HG02870 (cell line): ENCODE results near the gene LRRC3C.
A peak's percentile ranks its signal among the peaks of the same experiment; 100 is the strongest.
"Not testable (repeated sequence)": the region's sequence is repeated elsewhere in the genome, so short reads cannot be mapped to it uniquely, and the experiment has no call there.

Source experiments
- ATAC-seq: cut with Tn5 transposase; IDR thresholded peaks from one replicate; pipeline ENCODE4 v1.9.1; 2021; ENCODE audit warnings: mild to moderate bottlenecking, moderate library complexity; ENCODE audit not compliant: unreplicated experiment

LRRC3C gene, protein sequence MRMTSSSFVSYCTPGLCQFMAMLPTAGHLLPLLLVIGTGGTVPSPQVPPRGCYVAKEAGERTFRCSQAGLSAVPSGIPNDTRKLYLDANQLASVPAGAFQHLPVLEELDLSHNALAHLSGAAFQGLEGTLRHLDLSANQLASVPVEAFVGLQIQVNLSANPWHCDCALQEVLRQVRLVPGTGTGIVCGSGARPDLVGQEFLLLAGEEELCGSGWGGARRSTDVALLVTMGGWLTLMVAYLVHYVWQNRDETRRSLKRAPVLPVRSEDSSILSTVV

DNA sequence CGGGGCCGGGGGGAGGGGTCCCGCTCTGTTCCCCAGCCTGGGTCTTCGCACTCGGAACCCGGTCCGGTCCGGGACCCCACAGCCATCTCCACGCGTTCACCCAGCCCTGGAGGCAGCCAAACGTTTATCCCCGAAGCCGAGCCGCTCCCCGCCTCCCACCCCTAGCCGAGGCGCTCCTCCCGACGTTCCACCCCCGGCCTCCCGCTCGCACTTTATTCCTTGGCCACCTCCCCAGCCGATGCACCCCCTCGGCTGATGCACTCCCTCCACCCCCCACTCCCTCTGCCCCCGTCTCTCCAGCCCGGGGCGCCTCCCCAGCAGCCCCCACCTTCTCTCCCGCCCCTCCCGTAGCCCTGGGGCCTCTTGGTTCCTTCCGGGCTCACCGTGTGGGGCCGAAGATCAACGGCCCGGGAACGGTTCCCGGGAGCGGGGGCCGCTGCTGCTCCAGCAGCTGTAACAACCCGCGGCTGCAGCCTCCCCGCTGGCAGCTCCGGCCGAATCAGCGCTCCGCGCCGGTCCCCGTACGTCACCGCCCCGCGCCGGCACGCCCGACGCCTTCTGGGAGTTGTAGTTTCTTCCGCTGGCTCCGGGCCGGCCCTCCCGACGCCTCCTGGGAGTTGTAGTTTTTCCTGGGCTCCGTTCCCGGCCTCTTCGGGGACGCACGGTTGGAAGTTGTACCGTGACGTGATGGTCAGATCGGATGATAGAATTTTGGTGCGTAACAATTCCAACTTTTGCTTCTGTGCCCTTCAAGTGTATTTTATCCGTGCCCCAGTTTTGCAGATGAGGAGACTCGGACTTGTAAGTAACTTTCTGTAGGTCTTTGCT, at the start of gene LRRC3C, which contains the start of gene ORMDL3:
Gene LRRC3C, plus strand, starts transcription at position 632 of the 828 bp plus-strand sequence. CDS start 13,792 bp downstream, outside the sequence.
Gene ORMDL3, minus strand, starts transcription at position 501 of the 828 bp plus-strand sequence. CDS start 3,398 bp downstream, outside the sequence.
- peak; percentile 76 for ATAC-seq

DNA sequence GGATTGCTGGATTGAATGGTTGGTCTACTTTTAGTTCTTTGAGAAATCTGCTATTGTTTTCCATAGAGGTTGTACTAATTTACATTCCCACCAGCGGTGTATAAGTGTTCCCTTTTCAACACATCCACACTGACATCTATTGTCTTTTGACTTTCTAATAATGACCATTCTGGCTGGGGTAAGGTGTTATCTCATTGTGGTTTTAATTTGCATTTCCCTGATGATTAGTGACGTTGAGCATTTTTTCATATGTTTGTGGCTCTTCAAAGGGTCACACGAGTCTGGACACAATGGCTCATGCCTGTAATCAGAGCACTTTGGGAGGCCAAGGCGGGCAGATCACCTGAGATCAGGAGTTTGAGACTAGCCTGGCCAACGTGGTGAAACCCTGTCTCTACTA, 41.4 kb upstream of the LRRC3C start:
- not testable (repeated sequence) for ATAC-seq

DNA sequence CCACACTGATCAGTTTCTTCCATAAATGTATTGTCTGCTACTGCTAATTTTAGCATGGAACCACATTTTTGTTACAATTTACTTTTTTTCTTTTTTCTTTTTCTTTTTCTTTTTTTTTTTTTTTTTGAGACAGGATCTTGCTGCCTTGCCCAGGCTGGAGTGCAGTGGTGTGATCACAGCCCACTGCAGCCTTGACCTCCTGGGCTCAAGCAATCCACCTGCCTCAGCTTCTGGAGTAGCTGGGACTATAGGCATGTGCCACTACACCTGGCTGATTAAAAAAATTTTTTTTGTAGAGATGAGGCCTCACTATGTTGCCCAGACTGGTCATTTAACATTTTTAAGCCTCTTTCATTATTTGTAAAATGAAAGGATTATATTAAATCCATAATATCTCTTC, 40.5 kb upstream of the LRRC3C start:
- no peak for ATAC-seq

DNA sequence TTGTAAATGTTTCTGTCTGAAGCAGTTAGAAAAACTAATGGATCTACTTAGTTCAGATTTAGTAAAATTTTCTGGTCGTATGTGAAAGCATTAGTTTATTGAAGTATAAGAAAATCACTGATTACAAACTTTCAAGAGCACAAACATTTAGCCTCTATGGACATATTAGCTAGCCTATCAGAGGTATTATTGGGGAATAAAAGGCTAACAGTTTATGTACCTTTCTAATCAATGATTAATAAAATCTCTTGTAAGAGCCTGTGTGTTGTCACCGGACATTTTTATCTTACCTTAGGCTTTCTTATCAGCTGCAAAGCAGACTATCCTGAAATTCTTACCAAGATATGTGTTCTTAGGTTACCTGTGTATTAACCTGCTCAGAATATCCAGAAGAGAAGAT, 38.3 kb upstream of the LRRC3C start:
- no peak for ATAC-seq

DNA sequence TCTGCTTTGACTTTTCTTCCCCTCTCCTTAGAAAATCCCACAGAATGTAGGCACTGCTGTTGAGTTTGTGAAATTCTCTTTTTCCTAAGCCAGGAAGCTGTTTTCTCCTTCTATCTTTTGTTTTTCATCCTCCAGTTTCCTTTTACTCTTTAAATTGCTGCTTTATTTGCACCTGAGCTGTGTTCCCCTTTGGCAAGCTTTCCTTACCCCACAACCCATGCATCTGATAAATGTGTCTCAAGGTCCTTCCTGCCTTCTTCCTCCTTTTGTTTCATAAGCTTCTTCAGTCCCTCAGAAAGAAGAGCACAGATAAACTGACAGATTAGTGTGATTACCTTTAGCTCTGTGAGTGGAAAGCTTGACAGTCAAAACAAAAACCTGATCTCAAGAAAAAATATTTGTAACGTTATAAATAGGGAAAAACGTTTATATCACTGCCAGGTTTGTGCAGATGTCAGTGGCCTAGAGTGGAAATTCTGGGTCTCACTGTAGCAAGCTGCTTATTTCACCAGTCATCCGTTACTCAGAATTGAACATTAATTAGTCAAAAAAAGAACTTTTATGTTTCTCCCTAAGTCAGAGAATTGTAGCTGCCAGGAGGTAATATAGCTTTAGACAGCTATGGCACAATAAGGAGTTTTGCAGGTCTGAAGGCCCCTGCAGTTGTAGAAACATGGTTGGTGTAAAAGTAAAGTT, 32.7 kb upstream of the LRRC3C start:
- no peak for ATAC-seq

DNA sequence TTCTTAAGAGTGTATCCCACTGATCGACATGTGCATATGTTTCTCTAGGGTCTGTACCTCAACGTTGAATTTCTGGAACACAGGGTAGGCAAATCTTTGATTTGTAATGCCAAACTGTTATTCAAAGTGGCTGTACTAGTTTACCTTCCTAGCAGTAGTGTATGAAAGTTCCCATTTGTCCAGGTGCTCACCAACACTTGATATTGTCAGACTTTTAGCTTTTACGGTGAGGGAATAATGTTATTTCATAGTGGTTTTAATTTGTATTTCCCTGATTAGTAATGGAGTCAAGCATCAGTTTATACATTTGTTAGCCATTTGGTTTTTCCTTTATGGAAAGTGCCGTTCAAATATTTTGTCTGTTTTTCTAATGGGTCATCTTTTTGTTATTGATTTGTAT, 29.4 kb upstream of the LRRC3C start:
- ATAC-seq: no peak

DNA sequence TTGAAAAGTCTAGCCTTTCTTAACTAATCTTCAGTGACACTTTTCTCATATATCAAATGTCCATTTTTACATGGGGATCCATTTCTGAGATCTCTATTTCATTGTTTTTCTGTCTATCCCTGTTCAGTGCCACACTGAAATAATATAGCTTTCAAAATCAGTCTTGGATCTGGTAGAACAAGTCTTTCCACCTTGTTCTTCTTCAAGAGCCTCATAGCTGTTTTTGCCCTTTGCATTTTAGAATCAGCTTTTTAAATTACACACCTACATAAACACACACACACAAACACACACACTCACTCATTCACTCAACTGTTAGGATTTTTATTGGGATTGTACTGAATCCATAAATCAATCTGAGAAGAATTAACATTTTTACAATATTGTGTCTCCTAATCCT, 28.3 kb upstream of the LRRC3C start:
- no peak for ATAC-seq

DNA sequence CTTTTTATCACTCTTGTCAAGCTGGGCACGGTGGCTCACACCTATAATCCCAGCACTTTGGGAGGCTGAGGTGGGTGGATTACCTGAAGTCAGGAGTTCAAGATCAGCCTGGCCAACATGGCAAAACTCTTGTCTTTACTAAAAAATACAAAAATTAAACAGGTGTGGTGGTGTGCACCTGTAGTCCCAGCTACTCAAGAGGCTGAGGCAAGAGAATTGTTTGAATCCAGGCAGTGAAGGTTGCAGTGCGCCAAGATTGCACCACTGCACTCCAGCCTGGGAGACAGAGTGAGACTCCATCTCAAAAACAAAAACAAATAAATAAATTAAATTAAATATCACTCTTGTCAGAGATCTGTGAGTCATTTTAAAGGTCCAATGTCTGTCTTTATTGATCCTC, 25.5 kb upstream of the LRRC3C start:
- ATAC-seq: not testable (repeated sequence)

DNA sequence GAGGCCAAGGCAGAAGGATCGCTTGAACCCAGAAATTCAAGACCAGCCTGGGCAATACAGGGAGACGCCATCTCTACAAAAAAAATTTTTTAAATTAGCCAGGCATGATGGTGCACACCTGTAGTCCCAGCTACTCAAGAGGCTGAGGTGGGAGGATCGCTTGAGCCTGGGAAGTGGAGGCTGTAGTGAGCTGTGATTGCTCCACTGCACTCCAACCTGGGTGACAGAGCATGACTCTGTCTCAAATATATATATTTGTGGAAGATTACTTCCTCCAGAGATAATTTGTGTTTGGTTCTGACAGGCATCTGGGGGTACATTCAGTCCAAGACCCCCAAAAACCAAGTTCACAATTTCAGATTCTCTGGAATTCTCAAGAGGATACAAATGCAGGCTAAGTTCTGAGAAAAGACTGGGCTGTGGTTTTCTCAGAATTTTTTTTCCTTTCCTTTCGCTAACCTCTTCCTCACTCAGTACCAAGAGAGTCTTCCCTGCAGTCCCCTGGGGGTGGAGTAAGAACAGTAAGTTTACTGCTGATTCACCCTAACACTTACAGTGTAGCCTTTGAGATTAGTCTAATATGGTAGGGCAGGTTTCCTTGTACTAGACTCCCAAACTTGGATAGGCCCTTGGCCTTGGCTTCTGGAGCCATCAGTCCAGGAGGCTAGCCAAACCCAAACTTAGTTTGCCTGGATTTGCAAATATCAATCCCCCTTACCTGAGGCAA, 24.2 kb upstream of the LRRC3C start:
- no peak for ATAC-seq

DNA sequence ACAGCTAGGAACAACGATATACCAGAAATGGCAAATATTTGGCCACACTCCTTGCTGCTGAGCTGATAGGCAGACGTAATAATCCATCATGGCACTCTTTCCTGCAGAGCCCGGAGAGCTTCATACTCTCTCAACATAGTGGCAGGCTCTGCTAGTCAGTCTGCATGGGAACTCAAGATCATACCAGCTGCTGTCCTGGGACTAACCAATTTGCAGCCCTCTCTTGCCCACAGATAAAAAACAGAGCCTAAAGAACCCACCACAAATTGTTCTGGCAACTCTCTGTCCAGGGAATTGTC, 22.6 kb upstream of the LRRC3C start:
- no peak for ATAC-seq

DNA sequence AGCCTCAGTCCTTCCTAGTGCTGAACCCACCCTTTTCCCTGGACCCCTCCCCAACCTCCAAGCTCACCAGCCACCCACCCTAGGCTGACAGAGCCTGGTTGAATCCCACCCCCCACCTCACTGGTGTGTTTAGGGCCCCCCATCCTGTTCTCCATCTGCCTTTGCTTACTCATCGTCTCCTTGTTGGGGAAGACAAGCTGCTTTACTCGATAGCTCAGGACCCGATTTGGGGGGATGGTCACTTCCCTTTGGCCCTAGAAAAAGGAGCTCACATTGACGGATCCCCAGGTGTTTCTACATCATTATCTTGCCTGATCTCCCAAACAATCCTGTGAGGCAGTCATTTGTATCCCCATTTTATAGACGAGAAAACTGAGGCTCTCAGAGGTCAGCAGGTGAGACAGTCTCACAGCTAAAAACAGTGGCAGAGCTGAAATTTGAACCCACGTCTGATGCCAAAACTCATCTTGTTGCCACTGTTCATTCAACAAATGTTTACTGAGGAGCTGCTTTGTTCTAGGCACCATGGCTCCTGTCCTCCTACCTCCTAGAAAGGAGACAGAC, 18.7 kb upstream of the LRRC3C start:
- ATAC-seq: no peak

DNA sequence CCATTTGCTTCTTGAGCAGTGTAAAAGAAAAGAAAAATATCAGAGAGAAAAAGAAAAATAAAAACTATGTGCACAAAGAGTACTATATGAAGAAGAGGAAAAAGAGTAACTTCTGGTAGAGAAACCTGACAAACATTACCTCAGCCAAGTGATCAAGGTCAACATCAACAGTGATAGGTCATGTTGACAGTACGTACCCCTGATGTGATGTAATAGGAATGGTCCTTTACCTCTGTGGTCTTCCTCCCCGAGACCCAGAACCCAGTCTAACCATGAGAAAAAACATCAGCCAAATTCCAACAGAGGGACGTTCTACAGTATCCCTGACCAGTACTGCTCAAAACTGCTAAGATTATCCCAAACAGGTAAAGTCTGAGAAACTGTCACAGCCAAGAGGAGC, 13.5 kb upstream of the LRRC3C start:
- no peak for ATAC-seq

DNA sequence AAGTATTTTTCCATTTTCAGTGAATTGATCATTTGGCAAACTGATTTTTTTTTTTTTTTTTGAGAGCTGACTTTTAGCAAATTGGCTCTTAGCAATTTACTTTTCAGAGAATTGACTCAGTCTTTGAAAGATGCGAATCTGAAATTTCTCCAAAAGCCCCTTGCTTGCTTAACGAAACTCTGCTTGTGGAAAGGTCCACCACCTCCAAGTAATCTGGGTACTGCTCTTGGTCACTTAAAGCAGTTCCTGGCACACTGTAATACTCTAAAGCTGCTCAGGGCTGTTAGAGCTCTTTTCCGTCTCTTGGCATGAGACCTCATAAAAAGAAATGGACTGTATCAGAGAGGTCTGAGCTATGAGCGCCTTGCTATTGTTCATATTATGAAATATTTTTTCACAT, 12.0 kb upstream of the LRRC3C start:
- ATAC-seq: no peak

DNA sequence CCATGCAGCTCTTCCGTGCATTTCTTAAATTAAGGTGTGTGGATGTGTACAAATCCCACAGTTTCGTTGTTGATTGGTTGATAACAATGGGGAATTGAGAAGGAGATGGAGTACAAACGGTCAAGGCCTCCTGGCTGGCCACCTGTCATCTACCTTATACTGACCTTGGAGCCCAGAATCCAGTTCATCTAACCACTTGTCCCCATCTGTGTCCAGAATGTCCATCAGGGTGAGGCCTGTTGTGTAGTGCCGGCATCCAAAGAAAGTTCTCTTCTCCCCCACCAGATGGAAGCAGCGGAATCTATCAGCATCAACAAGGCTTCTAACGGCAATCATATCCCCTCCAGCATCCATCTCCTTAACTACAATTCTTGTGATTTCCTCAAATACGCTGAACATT, 10.6 kb upstream of the LRRC3C start:
- ATAC-seq: no peak

DNA sequence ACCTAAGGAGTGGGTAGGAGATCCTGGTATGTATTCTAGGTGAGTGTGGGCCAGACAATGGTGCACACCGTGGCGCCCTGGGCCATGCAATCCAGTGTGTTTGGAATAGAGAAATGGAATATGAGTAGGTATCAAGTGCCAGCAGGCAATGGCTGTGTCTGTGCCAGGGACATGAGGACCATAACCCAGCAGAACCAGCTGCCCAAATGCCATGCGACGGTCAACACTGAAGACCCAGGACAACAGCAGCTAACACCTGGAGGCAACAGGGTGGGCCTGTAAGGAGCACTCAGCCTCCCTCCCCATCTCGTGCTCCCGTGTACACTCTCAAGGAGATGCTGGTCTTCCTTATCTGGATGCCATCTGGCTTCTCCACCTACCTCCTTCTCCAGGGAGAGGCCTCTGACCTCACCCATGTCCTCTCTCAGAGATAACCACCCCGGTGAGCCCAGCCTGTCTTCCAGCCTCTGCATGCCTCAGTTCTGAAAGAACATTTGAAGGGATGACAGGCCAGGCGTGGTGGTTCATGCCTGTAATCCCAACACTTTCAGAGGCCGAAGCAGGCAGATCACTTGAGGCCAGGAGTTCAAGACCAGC, 8.3 kb upstream of the LRRC3C start:
- no peak for ATAC-seq

DNA sequence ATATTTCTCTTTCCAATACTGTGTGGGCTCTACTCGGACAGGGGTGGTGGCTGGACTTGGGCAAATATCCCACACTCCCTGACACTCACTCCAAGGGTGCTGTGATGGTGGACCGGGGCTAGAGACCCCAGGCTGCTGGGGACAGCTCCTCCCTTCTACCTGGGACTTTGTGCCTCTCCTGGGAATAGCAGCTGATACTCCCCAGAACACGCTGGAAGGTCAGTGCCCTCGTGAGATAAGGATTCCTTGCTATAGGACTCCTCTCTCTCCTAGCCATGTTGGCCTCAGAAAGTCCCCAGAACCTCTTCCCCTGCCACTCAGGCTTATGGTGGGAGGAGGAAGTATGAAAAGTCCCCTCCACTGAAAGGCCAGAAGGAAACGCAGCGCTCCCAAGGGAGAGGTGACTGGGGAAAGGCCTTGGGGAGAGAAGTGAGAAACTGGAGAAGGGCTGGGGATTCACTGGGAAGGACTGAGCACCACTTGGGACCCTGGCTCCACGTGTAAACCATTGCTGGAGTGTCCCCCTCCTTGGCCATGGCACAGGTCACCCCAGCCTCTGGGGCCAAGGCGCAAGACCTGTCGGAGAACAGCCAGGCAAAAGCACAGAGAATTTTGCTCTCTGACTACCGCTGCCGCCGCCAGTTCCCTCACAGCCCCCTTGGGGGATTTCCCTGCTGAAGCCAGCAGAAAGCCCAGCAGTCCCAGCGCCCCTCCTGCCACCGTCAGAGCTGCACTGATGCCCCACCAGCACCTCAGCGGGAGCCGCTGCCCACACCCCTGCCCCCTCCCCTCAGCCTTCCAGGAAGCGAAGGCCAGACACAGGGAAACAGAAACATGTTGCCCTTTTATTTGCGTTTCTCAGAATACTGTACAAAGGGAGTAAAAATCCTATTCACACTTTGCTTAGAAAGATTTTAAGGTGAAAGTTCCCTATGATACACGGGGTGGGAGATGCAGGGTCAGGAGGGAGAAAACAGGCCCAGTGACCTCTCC, 7.0 kb upstream of the LRRC3C start:
- no peak for ATAC-seq

DNA sequence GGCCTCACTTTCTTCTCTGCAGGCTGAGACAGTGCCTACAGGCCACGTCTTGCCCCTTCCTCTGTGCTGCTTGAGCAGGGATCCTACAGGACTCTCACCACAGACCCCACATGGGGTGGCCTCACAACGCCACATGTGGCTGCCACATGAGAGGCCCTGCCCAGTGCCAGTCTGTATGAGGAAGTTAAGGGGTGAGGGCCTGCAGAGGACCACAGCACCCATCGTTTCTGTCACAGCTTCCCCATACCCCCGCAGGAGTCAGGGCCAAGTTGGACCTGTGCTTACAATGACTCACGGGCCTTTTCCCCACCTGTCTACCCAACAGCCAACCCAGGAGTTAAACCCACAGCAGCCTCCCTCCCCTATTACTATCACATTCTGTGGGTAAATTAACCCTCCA, 6.2 kb upstream of the LRRC3C start:
- no peak for ATAC-seq

DNA sequence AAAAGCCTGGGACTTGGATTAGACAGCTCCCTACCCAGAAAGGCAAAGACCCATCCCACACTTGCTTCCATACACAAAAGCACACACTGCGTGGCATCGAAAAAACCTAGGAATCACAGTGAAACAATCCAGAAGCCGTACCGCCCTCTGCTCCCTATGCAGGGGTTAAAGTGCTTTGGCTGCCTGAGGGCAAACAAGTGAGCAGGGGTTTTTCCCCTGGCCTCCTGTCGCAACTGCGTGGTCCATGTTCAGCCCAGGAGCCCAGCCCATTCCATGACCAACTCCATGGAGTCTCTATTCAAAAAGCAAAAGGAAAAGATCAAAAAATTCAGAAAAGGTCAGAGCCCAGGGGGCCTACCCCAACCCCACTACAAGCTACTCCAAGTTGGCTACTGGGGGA, 5.5 kb upstream of the LRRC3C start:
- ATAC-seq: no peak

DNA sequence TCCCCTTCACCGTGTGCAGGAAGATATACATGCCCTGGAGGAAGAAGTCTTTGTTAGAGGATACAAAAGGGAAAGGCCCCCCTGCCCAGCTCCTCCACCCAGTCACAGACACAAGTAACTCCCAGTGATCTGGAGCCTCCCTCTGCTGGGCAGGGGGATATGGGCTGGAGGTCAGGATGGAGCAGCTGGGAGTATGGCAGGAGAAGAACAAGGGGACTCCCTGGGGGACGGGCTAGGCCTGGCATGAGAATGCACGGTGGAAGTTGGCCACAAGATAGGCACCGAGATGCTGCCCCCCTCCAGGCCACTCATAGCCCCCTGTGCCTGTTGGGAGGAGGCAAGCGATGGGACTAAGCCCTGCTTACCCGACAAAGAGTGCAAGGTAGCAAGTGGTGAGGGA, 4.3 kb upstream of the LRRC3C start:
- ATAC-seq: no peak
